ENCODE results near the gene LARP1B.
A peak's percentile ranks its signal among the peaks of the same experiment; 100 is the strongest.
"Not testable (repeated sequence)": the region's sequence is repeated elsewhere in the genome, so short reads cannot be mapped to it uniquely, and the experiment has no call there.

Gene LARP1B

GRCh38 chr4:128060699-128061565 lies at the start of gene LARP1B:
LARP1B (plus strand) TSS chr4:128061312; CDS start chr4:128074952, 13,640 bp downstream.
- peak; percentile 97 for DNase-seq

- DNase-seq, result no peak
These were observed 35.8 kb upstream of the LARP1B start for GRCh38 chr4:128025319-128025718.

- DNase-seq, result no peak
These were observed 31.2 kb upstream of the LARP1B start for GRCh38 chr4:128029907-128030306.

GRCh38 chr4:128031756-128032384 lies 29.2 kb upstream of the LARP1B start:
- no peak for DNase-seq

GRCh38 chr4:128039568-128039967 lies 21.5 kb upstream of the LARP1B start:
- no peak for DNase-seq

GRCh38 chr4:128047019-128047418 lies 14.1 kb upstream of the LARP1B start:
- DNase-seq, result not testable (repeated sequence)

GRCh38 chr4:128047514-128047913 lies 13.6 kb upstream of the LARP1B start:
- not testable (repeated sequence) for DNase-seq

- DNase-seq, result not testable (repeated sequence)
These were observed 9.9 kb upstream of the LARP1B start for GRCh38 chr4:128051229-128051628.

GRCh38 chr4:128054907-128055306 lies 6.2 kb upstream of the LARP1B start:
- DNase-seq, result not testable (repeated sequence)

- DNase-seq, result not testable (repeated sequence)
These were observed 5.5 kb upstream of the LARP1B start for GRCh38 chr4:128055441-128056206.

GRCh38 chr4:128056396-128056795 lies 4.7 kb upstream of the LARP1B start:
- DNase-seq, result no peak

GRCh38 chr4:128060121-128060698 lies 902 bp upstream of the LARP1B start:
- DNase-seq, result no peak

GRCh38 chr4:128061566-128062536 lies 739 bp downstream of the LARP1B start:
- peak; percentile 34 for DNase-seq

GRCh38 chr4:128066453-128066820 lies 5.3 kb downstream of the LARP1B start:
- DNase-seq, result not testable (repeated sequence)

- DNase-seq, result no peak
These were observed 7.8 kb downstream of the LARP1B start for GRCh38 chr4:128068918-128069317.

GRCh38 chr4:128076464-128076863 lies 15.4 kb downstream of the LARP1B start:
- DNase-seq, result no peak

- DNase-seq, result not testable (repeated sequence)
These were observed 34.2 kb downstream of the LARP1B start for GRCh38 chr4:128095293-128095692.

GRCh38 chr4:128107766-128108165 lies 46.7 kb downstream of the LARP1B start:
- no peak for DNase-seq

- DNase-seq, result no peak
These were observed 61.9 kb downstream of the LARP1B start for GRCh38 chr4:128123036-128123435.

- no peak for DNase-seq
These were observed 69.5 kb downstream of the LARP1B start for GRCh38 chr4:128130621-128131020.

- no peak for DNase-seq
These were observed 73.8 kb downstream of the LARP1B start for GRCh38 chr4:128134925-128135324.

- DNase-seq, result no peak
These were observed 74.3 kb downstream of the LARP1B start for GRCh38 chr4:128135391-128135790.
